WTC11 (cell line): Measurements from ENCODE around the gene STAT3. TPM values are rescaled to one million over a fixed set of nuclear protein-coding genes. Genes with fewer than 3 reads are reported as not detected.

Source experiments
- CBFB ChIP-seq: sonication (generic); formaldehyde crosslinking; IDR thresholded peaks from 2 replicates; pipeline ENCODE4 v1.8.1; 2022; ENCODE audit warnings: mild to moderate bottlenecking, low read depth, missing genetic modification reagents
- E2F1 ChIP-seq: sonication (generic); formaldehyde crosslinking; IDR thresholded peaks from 2 replicates; pipeline ENCODE4 v1.8.0; 2022; ENCODE audit warnings: mild to moderate bottlenecking, missing genetic modification reagents
- ETV6 ChIP-seq: sonication (generic); formaldehyde crosslinking; IDR thresholded peaks from 2 replicates; pipeline ENCODE4 v1.8.1; 2022; ENCODE audit warnings: mild to moderate bottlenecking, missing genetic modification reagents
- FOXP1 ChIP-seq: sonication (generic); formaldehyde crosslinking; IDR thresholded peaks from 2 replicates; pipeline ENCODE4 v1.8.0; 2022; ENCODE audit warnings: missing genetic modification reagents, mild to moderate bottlenecking, moderate library complexity, borderline replicate concordance
- IRF2 ChIP-seq: sonication (generic); formaldehyde crosslinking; IDR thresholded peaks from 2 replicates; pipeline ENCODE4 v1.8.0; 2022; ENCODE audit warnings: low read depth, missing genetic modification reagents, borderline replicate concordance
- JAZF1 ChIP-seq: fragments of 250-450 bp; sonication (Bioruptor Pico); IDR thresholded peaks from 2 replicates; pipeline ENCODE4 v1.9.0; 2021; ENCODE audit warnings: moderate library complexity, mild to moderate bottlenecking, inconsistent platforms
- JUN ChIP-seq: sonication (generic); formaldehyde crosslinking; IDR thresholded peaks from 2 replicates; pipeline ENCODE4 v1.8.0; 2023; ENCODE audit warnings: mild to moderate bottlenecking, missing genetic modification reagents
- NFATC4 ChIP-seq: fragments of 250-450 bp; sonication (Bioruptor Pico); IDR thresholded peaks from 2 replicates; pipeline ENCODE4 v1.9.0; 2021; ENCODE audit warnings: mild to moderate bottlenecking
- TCF7 ChIP-seq: sonication (generic); formaldehyde crosslinking; IDR thresholded peaks from 2 replicates; pipeline ENCODE4 v1.8.0; 2022; ENCODE audit warnings: mild to moderate bottlenecking, low read depth, missing genetic modification reagents, moderate library complexity
- TP53 ChIP-seq: sonication (generic); formaldehyde crosslinking; IDR thresholded peaks from 2 replicates; pipeline ENCODE4 v1.8.1; 2023; ENCODE audit warnings: mild to moderate bottlenecking, missing genetic modification reagents
- ZNF232 ChIP-seq: sonication (generic); formaldehyde crosslinking; IDR thresholded peaks from 2 replicates; pipeline ENCODE4 v1.8.0; 2022; ENCODE audit warnings: mild to moderate bottlenecking, missing genetic modification reagents
- ZNF263 ChIP-seq: sonication (generic); formaldehyde crosslinking; IDR thresholded peaks from 2 replicates; pipeline ENCODE4 v1.8.1; 2022; ENCODE audit warnings: low read depth, mild to moderate bottlenecking, moderate library complexity, missing genetic modification reagents
- ZNF317 ChIP-seq: sonication (generic); formaldehyde crosslinking; IDR thresholded peaks from 2 replicates; pipeline ENCODE4 v1.8.1; 2023; ENCODE audit warnings: low read depth, mild to moderate bottlenecking, moderate library complexity, missing genetic modification reagents, borderline replicate concordance
- total RNA-seq: library from RNA; stranded (reverse); gene quantifications from 3 replicates; pipeline ENCODE4 v1.2.3, GENCODE V29; 2021
- TF ChIP-seq, protein P1 (sequence below): sonication (generic); formaldehyde crosslinking; IDR thresholded peaks from 2 replicates; pipeline ENCODE4 v1.8.0; 2023; ENCODE audit warnings: missing genetic modification reagents, mild to moderate bottlenecking, borderline replicate concordance
- TF ChIP-seq, protein P2 (sequence below): fragments of 250-450 bp; sonication (Bioruptor Pico); IDR thresholded peaks from 2 replicates; pipeline ENCODE4 v1.9.0; 2021; ENCODE audit warnings: mild to moderate bottlenecking, borderline replicate concordance
- TF ChIP-seq, protein P3 (sequence below): sonication (generic); formaldehyde crosslinking; IDR thresholded peaks from 2 replicates; pipeline ENCODE4 v1.8.1; 2022; ENCODE audit warnings: mild to moderate bottlenecking, moderate library complexity, missing genetic modification reagents
- TF ChIP-seq, protein P4 (sequence below): fragments of 250-450 bp; sonication (Bioruptor Pico); IDR thresholded peaks from 2 replicates; pipeline ENCODE4 v1.9.0; 2021; ENCODE audit warnings: mild to moderate bottlenecking
- TF ChIP-seq, protein P5 (sequence below): sonication (generic); formaldehyde crosslinking; IDR thresholded peaks from 2 replicates; pipeline ENCODE4 v1.8.0; 2023; ENCODE audit warnings: mild to moderate bottlenecking, missing genetic modification reagents
- TF ChIP-seq, protein P6 (sequence below): sonication (generic); formaldehyde crosslinking; IDR thresholded peaks from 2 replicates; pipeline ENCODE4 v1.8.1; 2023; ENCODE audit warnings: mild to moderate bottlenecking, missing genetic modification reagents, moderate library complexity

The STAT3 gene
- total RNA-seq, 1 experiment from 2014 or later: 98.0 TPM

DNA sequence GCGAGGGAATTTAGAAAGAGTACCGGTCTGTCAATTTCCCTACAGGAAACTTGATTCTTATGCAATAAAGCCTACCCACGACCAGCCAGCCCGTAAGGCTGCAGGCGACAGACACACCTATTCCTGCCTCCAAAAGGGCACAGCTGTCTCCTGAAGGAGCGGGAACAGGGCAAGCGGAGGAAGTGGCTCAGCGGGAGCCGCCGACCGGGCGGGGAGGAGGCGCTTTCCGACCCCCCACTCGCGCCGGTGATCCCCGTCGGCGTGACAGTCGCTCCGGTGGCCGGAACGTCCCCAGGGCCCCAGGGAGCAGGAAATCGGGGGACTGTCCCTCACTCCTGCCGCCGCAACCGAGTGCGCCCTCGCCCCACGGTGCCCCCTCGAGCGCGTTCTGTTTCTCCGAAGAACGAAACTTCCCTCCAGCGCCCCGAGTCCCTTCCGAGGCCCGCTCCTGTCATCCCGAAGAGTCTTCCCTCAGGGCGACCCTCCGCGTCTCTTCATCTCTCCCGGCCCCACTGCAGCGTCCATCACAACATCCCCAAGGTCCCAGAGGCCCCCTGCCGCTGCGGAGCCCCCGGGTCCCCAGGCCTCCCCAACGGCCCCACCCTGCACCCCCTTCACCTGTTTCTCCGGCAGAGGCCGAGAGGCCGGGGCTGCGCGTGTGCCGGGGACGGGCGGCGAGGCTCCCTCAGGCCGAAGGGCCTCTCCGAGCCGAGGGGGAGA is 421 bp downstream of the STAT3 start (continued):
- TF ChIP-seq ZNF263 (CRISPR knock-in tag) (no peak), ZNF317 (CRISPR knock-in tag) (no peak), NFATC4 (CRISPR knock-in tag) (no peak), ZNF232 (no peak), FOXP1 (CRISPR knock-in tag) (no peak), JUN (CRISPR knock-in tag) (no peak), E2F1 (no peak), TCF7 (CRISPR knock-in tag) (no peak), IRF2 (no peak), CBFB (CRISPR knock-in tag) (no peak), JAZF1 (CRISPR knock-in tag) (no peak), TP53 (CRISPR knock-in tag) (no peak), ETV6 (CRISPR knock-in tag) (no peak)
- TF ChIP-seq, protein P1, sequence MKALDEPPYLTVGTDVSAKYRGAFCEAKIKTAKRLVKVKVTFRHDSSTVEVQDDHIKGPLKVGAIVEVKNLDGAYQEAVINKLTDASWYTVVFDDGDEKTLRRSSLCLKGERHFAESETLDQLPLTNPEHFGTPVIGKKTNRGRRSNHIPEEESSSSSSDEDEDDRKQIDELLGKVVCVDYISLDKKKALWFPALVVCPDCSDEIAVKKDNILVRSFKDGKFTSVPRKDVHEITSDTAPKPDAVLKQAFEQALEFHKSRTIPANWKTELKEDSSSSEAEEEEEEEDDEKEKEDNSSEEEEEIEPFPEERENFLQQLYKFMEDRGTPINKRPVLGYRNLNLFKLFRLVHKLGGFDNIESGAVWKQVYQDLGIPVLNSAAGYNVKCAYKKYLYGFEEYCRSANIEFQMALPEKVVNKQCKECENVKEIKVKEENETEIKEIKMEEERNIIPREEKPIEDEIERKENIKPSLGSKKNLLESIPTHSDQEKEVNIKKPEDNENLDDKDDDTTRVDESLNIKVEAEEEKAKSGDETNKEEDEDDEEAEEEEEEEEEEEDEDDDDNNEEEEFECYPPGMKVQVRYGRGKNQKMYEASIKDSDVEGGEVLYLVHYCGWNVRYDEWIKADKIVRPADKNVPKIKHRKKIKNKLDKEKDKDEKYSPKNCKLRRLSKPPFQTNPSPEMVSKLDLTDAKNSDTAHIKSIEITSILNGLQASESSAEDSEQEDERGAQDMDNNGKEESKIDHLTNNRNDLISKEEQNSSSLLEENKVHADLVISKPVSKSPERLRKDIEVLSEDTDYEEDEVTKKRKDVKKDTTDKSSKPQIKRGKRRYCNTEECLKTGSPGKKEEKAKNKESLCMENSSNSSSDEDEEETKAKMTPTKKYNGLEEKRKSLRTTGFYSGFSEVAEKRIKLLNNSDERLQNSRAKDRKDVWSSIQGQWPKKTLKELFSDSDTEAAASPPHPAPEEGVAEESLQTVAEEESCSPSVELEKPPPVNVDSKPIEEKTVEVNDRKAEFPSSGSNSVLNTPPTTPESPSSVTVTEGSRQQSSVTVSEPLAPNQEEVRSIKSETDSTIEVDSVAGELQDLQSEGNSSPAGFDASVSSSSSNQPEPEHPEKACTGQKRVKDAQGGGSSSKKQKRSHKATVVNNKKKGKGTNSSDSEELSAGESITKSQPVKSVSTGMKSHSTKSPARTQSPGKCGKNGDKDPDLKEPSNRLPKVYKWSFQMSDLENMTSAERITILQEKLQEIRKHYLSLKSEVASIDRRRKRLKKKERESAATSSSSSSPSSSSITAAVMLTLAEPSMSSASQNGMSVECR (CRISPR knock-in tag): peak; percentile 75; the same call in 1 of the 2 replicates
- TF ChIP-seq, protein P2, sequence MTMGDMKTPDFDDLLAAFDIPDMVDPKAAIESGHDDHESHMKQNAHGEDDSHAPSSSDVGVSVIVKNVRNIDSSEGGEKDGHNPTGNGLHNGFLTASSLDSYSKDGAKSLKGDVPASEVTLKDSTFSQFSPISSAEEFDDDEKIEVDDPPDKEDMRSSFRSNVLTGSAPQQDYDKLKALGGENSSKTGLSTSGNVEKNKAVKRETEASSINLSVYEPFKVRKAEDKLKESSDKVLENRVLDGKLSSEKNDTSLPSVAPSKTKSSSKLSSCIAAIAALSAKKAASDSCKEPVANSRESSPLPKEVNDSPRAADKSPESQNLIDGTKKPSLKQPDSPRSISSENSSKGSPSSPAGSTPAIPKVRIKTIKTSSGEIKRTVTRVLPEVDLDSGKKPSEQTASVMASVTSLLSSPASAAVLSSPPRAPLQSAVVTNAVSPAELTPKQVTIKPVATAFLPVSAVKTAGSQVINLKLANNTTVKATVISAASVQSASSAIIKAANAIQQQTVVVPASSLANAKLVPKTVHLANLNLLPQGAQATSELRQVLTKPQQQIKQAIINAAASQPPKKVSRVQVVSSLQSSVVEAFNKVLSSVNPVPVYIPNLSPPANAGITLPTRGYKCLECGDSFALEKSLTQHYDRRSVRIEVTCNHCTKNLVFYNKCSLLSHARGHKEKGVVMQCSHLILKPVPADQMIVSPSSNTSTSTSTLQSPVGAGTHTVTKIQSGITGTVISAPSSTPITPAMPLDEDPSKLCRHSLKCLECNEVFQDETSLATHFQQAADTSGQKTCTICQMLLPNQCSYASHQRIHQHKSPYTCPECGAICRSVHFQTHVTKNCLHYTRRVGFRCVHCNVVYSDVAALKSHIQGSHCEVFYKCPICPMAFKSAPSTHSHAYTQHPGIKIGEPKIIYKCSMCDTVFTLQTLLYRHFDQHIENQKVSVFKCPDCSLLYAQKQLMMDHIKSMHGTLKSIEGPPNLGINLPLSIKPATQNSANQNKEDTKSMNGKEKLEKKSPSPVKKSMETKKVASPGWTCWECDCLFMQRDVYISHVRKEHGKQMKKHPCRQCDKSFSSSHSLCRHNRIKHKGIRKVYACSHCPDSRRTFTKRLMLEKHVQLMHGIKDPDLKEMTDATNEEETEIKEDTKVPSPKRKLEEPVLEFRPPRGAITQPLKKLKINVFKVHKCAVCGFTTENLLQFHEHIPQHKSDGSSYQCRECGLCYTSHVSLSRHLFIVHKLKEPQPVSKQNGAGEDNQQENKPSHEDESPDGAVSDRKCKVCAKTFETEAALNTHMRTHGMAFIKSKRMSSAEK (CRISPR knock-in tag): no peak
- TF ChIP-seq, protein P3, sequence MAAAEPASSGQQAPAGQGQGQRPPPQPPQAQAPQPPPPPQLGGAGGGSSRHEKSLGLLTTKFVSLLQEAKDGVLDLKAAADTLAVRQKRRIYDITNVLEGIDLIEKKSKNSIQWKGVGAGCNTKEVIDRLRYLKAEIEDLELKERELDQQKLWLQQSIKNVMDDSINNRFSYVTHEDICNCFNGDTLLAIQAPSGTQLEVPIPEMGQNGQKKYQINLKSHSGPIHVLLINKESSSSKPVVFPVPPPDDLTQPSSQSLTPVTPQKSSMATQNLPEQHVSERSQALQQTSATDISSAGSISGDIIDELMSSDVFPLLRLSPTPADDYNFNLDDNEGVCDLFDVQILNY (CRISPR knock-in tag): peak; percentile 71
- TF ChIP-seq, protein P4, sequence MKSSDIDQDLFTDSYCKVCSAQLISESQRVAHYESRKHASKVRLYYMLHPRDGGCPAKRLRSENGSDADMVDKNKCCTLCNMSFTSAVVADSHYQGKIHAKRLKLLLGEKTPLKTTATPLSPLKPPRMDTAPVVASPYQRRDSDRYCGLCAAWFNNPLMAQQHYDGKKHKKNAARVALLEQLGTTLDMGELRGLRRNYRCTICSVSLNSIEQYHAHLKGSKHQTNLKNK (CRISPR knock-in tag): no peak
- TF ChIP-seq, protein P5, sequence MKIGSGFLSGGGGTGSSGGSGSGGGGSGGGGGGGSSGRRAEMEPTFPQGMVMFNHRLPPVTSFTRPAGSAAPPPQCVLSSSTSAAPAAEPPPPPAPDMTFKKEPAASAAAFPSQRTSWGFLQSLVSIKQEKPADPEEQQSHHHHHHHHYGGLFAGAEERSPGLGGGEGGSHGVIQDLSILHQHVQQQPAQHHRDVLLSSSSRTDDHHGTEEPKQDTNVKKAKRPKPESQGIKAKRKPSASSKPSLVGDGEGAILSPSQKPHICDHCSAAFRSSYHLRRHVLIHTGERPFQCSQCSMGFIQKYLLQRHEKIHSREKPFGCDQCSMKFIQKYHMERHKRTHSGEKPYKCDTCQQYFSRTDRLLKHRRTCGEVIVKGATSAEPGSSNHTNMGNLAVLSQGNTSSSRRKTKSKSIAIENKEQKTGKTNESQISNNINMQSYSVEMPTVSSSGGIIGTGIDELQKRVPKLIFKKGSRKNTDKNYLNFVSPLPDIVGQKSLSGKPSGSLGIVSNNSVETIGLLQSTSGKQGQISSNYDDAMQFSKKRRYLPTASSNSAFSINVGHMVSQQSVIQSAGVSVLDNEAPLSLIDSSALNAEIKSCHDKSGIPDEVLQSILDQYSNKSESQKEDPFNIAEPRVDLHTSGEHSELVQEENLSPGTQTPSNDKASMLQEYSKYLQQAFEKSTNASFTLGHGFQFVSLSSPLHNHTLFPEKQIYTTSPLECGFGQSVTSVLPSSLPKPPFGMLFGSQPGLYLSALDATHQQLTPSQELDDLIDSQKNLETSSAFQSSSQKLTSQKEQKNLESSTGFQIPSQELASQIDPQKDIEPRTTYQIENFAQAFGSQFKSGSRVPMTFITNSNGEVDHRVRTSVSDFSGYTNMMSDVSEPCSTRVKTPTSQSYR (CRISPR knock-in tag): peak; percentile 56; the same call in 1 of the 2 replicates
- TF ChIP-seq, protein P6, sequence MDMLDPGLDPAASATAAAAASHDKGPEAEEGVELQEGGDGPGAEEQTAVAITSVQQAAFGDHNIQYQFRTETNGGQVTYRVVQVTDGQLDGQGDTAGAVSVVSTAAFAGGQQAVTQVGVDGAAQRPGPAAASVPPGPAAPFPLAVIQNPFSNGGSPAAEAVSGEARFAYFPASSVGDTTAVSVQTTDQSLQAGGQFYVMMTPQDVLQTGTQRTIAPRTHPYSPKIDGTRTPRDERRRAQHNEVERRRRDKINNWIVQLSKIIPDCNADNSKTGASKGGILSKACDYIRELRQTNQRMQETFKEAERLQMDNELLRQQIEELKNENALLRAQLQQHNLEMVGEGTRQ (CRISPR knock-in tag): no peak
